Endothelial cell (in vitro differentiated cells): ENCODE measurements around the gene TCL1A. TPM values are rescaled to one million over a fixed set of nuclear protein-coding genes. Genes with fewer than 3 reads are reported as not detected.

Source experiments
- DNase-seq: peaks from one replicate; pipeline ENCODE4 v3.0.0; 2021; ENCODE audit warnings: low spot score
- H3K27ac Mint-ChIP-seq: one replicate; pipeline ENCODE4 v1.8.0; 2021; ENCODE audit warnings: mixed read lengths, inconsistent platforms; ENCODE audit not compliant: unreplicated experiment
- H3K27me3 Mint-ChIP-seq: one replicate; pipeline ENCODE4 v1.8.0; 2021; ENCODE audit warnings: mild to moderate bottlenecking, moderate library complexity, mixed read lengths, inconsistent platforms; ENCODE audit not compliant: unreplicated experiment
- H3K36me3 Mint-ChIP-seq: one replicate; pipeline ENCODE4 v1.8.0; 2021; ENCODE audit warnings: mild to moderate bottlenecking, low read depth, mixed read lengths, inconsistent platforms; ENCODE audit not compliant: unreplicated experiment
- H3K4me1 Mint-ChIP-seq: one replicate; pipeline ENCODE4 v1.8.0; 2021; ENCODE audit warnings: mild to moderate bottlenecking, mixed read lengths, inconsistent platforms; ENCODE audit not compliant: unreplicated experiment
- H3K4me3 Mint-ChIP-seq: one replicate; pipeline ENCODE4 v1.8.0; 2021; ENCODE audit warnings: mild to moderate bottlenecking, mixed read lengths, inconsistent platforms; ENCODE audit not compliant: unreplicated experiment
- H3K9me3 Mint-ChIP-seq: one replicate; pipeline ENCODE4 v1.8.0; 2021; ENCODE audit warnings: mixed read lengths, inconsistent platforms; ENCODE audit not compliant: unreplicated experiment
- CTCF ChIP-seq: fragments of 200-600 bp; sonication (generic); IDR thresholded peaks from one replicate; pipeline ENCODE4 v1.5.0; 2021; ENCODE audit warnings: antibody characterized with exemption; ENCODE audit not compliant: unreplicated experiment
- total RNA-seq: library from RNA; stranded (reverse); fragmentation: NEBNext Ultra II Directional; extraction: Animal tissue kit (Norgen Biotek cat#: 25700); gene quantifications from one replicate; pipeline ENCODE4 v1.2.1, GENCODE V29; 2021; ENCODE audit not compliant: unreplicated experiment

TCL1A gene
- total RNA-seq, 1 donor from 2014 or later, result not detected

GRCh38 chr14:95659990-95660385 lies 53.9 kb downstream of the TCL1A start:
- no peaks in the 10 kb centered on the region for H3K36me3 Mint-ChIP-seq
- DNase-seq, result no peak
- H3K9me3 Mint-ChIP-seq, result no peaks in the 10 kb centered on the region
- H3K4me1 Mint-ChIP-seq, result no peaks in the 10 kb centered on the region
- no peak overlapping the region for H3K4me3 Mint-ChIP-seq
- H3K27ac Mint-ChIP-seq, result no peak overlapping the region
- TF ChIP-seq CTCF, result no peak
- H3K27me3 Mint-ChIP-seq, result peaks cover 6% of the 10 kb centered on the region

Other genes starting within 250 kb of the TCL1A start
- gene SYNE3, start 197.5 kb downstream of the TCL1A start, total RNA-seq, result 0.62 TPM
- 40.3 TPM for gene GLRX5, start 179.1 kb downstream of the TCL1A start, total RNA-seq
- gene TCL1B, start 27.7 kb downstream of the TCL1A start, total RNA-seq, result not detected
- 2.0 TPM for gene TUNAR, start 162.7 kb upstream of the TCL1A start, total RNA-seq